ENCODE results near the gene KMT2B.

The KMT2B gene

DNA sequence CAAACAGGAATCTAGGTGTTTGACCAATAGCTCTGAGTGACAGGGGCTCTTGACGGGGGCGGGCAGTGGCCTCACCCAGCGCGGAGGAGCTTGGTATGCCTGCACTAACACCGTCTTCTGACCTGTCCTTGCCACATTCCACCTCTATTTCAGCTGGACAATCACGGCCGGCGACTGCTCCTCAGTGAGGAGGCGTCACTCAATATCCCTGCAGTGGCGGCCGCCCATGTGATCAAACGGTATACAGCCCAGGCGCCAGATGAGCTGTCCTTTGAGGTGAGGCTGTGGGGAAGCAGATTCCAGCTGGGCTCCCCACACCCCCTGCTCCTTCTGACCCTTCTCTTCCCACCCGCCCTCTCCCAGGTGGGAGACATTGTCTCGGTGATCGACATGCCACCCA is 62.3 kb downstream of the KMT2B start:
- no peak for DNase-seq (ENCODE audit: low read depth, low spot score)
- no peak overlapping the region for H3K4me3 ChIP-seq (ENCODE audit: low read depth, low read length)
- CTCF ChIA-PET = no interaction called here
- POLR2A ChIA-PET = interaction anchor here (1.1 kb wide), 1 partner anchor 78 kb away, joined by 3 read pairs; no protein-coding TSS in a partner anchor
- TF ChIP-seq, protein P1, sequence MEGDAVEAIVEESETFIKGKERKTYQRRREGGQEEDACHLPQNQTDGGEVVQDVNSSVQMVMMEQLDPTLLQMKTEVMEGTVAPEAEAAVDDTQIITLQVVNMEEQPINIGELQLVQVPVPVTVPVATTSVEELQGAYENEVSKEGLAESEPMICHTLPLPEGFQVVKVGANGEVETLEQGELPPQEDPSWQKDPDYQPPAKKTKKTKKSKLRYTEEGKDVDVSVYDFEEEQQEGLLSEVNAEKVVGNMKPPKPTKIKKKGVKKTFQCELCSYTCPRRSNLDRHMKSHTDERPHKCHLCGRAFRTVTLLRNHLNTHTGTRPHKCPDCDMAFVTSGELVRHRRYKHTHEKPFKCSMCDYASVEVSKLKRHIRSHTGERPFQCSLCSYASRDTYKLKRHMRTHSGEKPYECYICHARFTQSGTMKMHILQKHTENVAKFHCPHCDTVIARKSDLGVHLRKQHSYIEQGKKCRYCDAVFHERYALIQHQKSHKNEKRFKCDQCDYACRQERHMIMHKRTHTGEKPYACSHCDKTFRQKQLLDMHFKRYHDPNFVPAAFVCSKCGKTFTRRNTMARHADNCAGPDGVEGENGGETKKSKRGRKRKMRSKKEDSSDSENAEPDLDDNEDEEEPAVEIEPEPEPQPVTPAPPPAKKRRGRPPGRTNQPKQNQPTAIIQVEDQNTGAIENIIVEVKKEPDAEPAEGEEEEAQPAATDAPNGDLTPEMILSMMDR (IDR thresholded peaks at IDR 0.05; ENCODE audit: insufficient read depth, low read length, missing control alignments) = no peak

DNA sequence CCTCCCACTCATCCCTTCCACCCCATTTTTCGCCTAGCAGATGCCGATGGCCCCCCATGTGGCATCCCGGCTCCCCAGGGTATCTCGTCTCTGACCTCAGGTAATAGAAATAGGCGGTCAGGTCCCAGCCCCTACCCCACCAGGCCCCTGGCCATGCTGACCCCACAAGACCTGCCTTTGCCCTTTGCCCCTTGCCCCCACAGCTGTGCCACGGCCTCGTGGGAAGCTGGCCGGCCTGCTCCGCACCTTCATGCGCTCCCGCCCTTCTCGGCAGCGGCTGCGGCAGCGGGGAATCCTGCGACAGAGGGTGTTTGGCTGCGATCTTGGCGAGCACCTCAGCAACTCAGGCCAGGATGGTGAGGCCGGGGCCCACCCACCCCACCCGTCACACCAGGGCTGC is 62.9 kb downstream of the KMT2B start:
- CTCF ChIA-PET = no interaction called here
- TF ChIP-seq, protein P1 (IDR thresholded peaks at IDR 0.05; ENCODE audit: insufficient read depth, low read length, missing control alignments) = no peak
- H3K4me3 ChIP-seq (ENCODE audit: low read depth, low read length) = no peak overlapping the region
- POLR2A ChIA-PET = no interaction called here
- DNase-seq (ENCODE audit: low read depth, low spot score) = no peak

DNA sequence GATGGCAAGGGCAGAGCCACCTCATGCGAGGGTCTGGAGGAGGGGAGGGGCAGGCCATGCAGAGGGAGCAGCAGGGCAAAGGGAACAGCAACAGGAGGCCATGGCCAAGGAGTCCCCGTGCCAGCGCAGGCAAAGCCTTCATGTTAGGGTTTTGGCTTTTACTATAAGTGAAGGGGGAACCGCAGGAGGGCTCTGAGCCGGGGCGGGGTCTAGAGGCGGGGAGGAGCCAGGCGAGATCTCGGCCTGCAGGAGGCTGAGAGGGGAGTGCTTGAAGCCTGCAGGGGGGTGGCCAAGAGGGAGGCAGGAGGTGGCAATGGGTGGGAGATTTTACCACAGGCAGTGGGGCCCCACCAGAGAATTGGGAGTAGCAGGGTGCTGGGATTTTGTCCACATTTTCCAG is 63.8 kb downstream of the KMT2B start:
- no peak for DNase-seq (ENCODE audit: low read depth, low spot score)
- TF ChIP-seq, protein P1 (IDR thresholded peaks at IDR 0.05; ENCODE audit: insufficient read depth, low read length, missing control alignments) = no peak
- ChIA-PET CTCF (no interaction called here), POLR2A (no interaction called here)
- H3K4me3 ChIP-seq (ENCODE audit: low read depth, low read length) = no peak overlapping the region

DNA sequence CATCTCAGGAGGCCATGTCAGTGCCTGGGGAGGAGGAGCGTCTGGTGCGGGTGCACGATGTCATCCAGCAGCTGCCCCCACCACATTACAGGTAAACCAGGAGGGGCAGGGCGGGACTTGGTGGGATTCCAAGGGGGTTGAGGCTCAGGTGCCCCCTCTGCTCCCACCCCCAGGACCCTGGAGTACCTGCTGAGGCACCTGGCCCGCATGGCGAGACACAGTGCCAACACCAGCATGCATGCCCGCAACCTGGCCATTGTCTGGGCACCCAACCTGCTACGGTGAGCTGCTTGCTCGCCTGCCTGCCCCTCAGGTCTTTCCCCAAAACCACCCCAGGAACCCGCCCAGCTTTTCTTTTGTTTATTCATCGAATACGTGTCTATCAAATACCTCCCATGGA is 64.8 kb downstream of the KMT2B start:
- POLR2A ChIA-PET = no interaction called here
- H3K4me3 ChIP-seq (ENCODE audit: low read depth, low read length) = no peak overlapping the region
- CTCF ChIA-PET = no interaction called here
- no peak for DNase-seq (ENCODE audit: low read depth, low spot score)
- TF ChIP-seq, protein P1 (IDR thresholded peaks at IDR 0.05; ENCODE audit: insufficient read depth, low read length, missing control alignments) = no peak

DNA sequence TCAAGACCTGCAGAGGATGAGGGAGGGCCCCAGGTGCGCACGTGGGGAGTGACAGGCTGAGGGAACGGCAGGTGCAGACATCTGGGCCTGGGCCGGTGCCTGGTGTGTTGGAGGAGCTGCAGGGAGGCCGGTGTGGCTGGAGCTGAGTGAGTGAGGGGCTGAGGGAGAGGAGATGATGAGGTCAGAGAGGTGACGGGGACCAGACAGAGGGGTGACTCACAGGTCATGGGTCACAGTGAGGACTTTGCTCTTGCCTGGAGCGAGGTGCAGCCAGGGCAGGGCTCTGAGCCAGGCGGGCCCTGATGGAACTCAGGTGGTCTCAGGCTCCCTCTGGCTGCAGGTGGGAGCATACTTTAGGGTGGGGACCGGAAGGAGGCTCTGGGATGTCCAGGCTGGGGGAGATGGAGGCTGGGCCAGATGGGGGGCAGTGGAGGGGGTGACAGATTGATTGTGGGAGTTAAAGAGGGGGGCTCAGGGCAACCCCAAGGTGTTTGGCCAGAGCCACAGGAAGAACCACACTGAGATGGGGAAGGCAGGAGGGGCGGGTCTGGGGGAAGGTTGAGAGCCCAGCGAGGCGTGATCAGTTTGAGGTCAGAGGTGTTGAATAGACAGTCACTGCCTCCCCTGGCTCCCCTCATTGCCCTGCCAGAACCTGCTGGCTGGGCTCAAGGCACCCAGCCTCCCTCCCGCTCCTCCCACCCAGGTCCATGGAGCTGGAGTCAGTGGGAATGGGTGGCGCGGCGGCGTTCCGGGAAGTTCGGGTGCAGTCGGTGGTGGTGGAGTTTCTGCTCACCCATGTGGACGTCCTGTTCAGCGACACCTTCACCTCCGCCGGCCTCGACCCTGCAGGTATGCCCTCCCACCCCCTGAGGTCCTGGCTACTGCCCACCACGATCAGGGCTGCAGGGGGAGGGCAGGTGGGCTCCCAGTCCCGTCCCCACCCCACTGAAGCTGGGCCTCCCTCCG is 65.9 kb downstream of the KMT2B start:
- no peak for DNase-seq (ENCODE audit: low read depth, low spot score)
- H3K4me3 ChIP-seq (ENCODE audit: low read depth, low read length) = no peak overlapping the region
- ChIA-PET POLR2A (no interaction called here), CTCF (no interaction called here)
- TF ChIP-seq, protein P1 (IDR thresholded peaks at IDR 0.05; ENCODE audit: insufficient read depth, low read length, missing control alignments) = no peak

DNA sequence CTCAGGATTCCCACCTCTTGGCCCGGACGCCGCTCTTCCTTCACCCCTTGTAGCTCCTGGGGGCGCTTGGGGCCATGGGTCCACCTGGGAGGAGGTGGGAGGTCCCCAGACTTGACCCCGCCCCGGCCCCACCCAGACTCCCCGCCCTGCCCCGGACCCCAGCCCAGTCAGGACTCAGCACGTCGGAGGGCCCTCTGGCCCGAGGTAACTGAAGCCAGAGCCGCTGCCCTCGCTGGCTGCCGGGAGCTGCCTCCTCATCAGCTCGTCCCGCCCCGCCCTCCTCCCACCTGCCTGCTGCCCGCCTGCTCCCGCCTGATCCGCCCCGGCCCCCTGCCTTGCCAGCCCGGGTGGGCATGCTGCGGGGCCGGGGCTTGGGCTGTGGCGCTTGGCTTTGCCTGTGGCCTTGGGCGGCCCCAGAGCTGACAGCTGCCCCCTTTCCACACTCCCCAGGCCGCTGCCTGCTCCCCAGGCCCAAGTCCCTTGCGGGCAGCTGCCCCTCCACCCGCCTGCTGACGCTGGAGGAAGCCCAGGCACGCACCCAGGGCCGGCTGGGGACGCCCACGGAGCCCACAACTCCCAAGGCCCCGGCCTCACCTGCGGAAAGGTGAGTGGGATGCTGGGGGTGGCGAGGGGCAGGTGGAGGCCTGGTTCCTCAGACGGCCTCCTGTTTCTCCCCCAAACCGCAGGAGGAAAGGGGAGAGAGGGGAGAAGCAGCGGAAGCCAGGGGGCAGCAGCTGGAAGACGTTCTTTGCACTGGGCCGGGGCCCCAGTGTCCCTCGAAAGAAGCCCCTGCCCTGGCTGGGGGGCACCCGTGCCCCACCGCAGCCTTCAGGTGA is 66.9 kb downstream of the KMT2B start:
- TF ChIP-seq, protein P1 (IDR thresholded peaks at IDR 0.05; ENCODE audit: insufficient read depth, low read length, missing control alignments) = no peak
- no peak for DNase-seq (ENCODE audit: low read depth, low spot score)
- ChIA-PET POLR2A (no interaction called here), CTCF (no interaction called here)
- H3K4me3 ChIP-seq (ENCODE audit: low read depth, low read length) = no peak overlapping the region
